ENCODE results near the gene ZNF121.

ZNF121 gene

DNA sequence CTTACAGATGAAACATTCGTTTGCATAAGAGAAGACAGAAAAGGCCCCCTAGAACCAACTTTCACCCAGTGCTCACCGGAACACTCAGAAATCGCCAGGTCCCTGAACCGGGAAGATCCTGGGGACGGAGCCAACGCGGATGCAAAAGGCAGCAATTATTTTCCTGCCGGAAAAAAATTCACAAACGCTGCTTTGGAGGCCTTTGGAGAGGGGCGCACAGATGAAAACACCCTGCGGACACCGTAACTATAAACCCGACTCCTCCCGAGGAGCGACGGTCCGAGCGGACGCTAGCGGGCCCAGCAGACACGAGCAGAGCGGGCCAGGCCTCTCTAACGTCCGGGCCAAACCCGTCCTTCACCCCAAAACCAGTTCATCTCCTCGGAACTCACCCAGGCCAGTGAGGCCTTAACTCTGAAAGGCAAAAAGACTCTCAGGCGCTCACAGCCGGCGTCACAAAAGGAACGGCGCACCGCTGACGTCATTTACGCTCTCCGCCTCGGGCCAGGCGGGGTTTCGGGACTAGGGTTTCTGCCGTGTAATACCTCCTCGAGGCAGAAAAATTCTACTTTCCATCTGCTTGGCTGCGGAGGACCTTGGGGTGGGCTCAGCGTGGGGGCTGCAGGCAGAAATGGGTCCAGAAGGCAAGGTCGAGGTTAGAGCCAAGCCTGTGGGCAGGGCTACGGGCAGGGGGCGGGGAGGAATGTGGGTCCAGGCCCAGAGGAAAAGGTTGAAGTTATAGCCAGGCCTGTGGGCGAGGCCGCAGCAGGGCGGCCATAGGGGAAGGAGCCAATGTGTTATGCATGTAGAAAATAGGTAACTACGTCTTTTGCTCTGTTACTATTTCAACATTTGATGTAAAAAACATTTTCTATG is 45.9 kb downstream of the ZNF121 start, which contains the start of gene ZNF426:
Gene ZNF426, minus strand, starts transcription at position 463 of the 876 bp plus-strand sequence. CDS start 2,413 bp downstream, outside the sequence.
- DNase-seq (ENCODE audit: low read depth): peak; percentile 80

DNA sequence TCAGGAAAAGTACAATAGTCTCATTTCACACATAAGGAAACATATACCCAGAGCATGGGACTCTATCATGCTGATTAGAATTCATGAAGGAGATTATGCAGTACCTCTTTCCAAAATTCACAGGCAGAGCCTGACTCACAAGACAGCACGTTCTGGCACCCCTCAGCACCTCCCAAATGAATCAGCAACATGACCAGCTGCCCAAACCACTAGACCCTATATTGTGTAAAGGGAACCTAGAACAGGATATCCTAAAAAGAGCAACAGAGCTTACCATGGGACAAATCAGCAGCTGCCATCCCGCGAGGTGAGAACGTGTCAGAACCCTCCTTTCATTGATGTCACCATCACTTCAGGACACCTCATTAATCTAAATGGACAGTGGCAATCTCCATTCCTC is 48.4 kb downstream of the ZNF121 start:
- DNase-seq (ENCODE audit: low read depth): no peak

DNA sequence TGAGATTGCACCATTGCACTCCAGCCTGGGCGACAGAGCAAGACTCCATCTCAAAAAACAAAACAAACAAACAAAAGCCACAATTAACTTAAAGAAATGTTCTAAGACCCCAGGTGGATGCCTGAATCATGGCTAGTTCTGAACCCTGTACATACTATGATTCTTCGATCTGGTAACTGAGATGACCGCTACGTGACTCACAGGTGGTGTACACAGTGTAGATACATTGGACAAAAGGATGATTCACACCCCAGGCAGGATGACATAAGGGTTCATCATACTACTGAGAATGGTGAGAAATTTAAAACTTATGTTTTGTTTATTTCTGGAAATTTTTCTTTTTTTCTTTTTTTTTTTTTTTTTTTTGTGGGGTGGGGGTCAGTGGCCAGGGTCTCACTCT is 52.4 kb downstream of the ZNF121 start:
- no peak for DNase-seq (ENCODE audit: low read depth)

DNA sequence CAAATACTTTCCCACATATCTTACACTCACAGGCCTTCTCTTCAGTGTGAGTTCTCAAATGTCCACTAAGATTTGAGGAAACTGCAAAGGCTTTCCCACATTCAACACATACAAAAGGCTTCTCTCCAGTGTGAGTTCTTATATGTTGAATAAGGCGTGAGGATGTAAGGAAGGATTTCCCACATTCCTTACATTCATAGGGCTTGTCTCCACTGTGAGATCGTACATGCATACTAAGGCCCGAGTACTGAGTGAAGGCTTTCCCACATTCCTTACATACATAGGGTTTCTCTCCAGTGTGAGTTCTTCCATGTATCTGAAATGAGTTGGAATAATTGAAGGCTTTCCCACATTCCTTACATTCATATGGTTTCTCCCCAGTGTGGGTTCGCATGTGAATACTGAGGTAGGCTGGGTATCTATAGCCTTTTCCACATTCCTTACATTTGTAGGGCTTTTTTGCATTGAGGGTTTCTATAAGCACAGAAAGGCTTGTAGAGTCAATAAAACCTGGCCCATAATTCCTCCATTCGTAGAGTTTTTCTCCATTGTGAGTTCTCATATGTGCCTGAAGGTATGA is 55.5 kb downstream of the ZNF121 start:
- DNase-seq (ENCODE audit: low read depth): no peak

DNA sequence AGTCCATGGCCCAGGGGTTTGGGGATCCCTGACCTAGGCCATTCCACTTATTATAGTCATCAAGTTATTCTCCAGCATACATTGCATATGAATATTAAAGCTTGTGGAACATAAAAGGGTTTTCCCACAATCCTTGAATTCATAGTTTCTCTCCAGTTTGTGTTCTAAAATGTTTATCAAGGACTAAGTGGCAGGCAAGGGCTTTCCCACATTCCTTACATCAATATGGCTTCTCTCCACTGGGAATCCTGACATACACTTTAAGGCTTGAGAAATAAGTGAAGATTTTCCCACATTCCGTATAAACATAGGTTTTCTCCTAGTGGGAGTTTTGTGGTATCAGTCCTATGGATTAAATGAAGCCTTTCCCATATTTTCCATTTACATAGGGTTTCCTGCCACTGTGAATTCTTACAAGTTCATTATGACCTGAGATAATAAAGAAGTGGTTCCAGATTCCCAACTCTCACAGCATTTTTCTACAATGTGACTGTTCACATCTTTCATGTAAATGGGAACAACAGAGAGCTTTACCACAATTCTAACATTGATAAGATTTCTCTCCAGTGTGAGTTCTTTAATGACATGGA is 60.3 kb downstream of the ZNF121 start:
- no peak for DNase-seq (ENCODE audit: low read depth)

Data from activated T-cell treated with anti-CD3 and anti-CD28 coated beads for 48 hours (primary cell).